Esophagus squamous epithelium (tissue), 5 donors: ENCODE measurements around the gene KDM4C. TPM values are rescaled to one million over a fixed set of nuclear protein-coding genes. Genes with fewer than 3 reads are reported as not detected.
"Not testable (repeated sequence)": the region's sequence is repeated elsewhere in the genome, so short reads cannot be mapped to it uniquely, and the experiment has no call there.

Experiments
- DNase-seq: peaks from one replicate; lab custom pipeline; 2025; lab: John Stamatoyannopoulos, UW
- H3K27ac ChIP-seq, 4 donors: fragments of 200-600 bp; sonication (generic); one replicate each; pipeline ENCODE4 v1.5.1; 2016 to 2019; ENCODE audit warnings: mild to moderate bottlenecking in 1 of 4
- H3K27me3 ChIP-seq, 4 donors: fragments of 200-600 bp; sonication (generic); 1 replicate in 3 of 4; 2 replicates in 1 of 4; pipeline versions ENCODE4 v1.5.1 to v1.6.0; 2017 to 2021; ENCODE audit warnings: antibody characterized with exemption in 1 of 4
- H3K36me3 ChIP-seq, 3 donors: fragments of 200-600 bp; sonication (generic); one replicate each; pipeline ENCODE4 v1.5.1; 2016 to 2019
- H3K4me1 ChIP-seq, 3 donors: fragments of 200-600 bp; sonication (generic); one replicate each; pipeline ENCODE4 v1.5.1; 2017 to 2019
- H3K4me3 ChIP-seq, 4 donors: fragments of 200-600 bp; sonication (generic); 1 replicate in 3 of 4; 2 replicates in 1 of 4; pipeline ENCODE4 v1.5.1; 2016 to 2019; ENCODE audit warnings: mild to moderate bottlenecking in 2 of 4, moderate library complexity in 1 of 4
- H3K9me3 ChIP-seq, 3 donors: fragments of 200-600 bp; sonication (generic); one replicate each; pipeline ENCODE4 v1.5.1; 2016 to 2019
- CTCF ChIP-seq, 6 experiments: fragments of 450-650 bp in 4 of 6; fragments of 200-600 bp in 2 of 6; sonication (generic) in 2 of 6; IDR thresholded peaks; one replicate each; pipeline ENCODE4 v1.5.1; 2016 to 2019; ENCODE audit warnings: antibody characterized with exemption in 6 of 6, mild to moderate bottlenecking in 4 of 6, moderate library complexity in 4 of 6
- POLR2A ChIP-seq, 4 donors: fragments of 450-650 bp; IDR thresholded peaks; one replicate each; pipeline ENCODE4 v1.6.1; 2017; ENCODE audit warnings: antibody characterized with exemption in 4 of 4, mild to moderate bottlenecking in 4 of 4, moderate library complexity in 3 of 4
- WGBS, 2 donors: methylation state at CpG; one replicate each; pipeline ENCODE4 v1.1.5; 2018; 5-methylcytosine and 5-hydroxymethylcytosine counted together
- intact Hi-C: fragments of 100-400 bp; cut with DNase I; formaldehyde crosslinking; loops from one replicate; pipeline ENCODE4 v1.15.0; 2022
- total RNA-seq, 4 donors: library from RNA; depleted of rRNA; stranded (reverse); fragments of >200 nt; gene quantifications; one replicate each; pipeline ENCODE4 v1.1.0, GENCODE V29; 2016
- donor health status: DM: yes; HTN: yes; CAD: no.

Gene KDM4C
- total RNA-seq, 4 donors from 2014 or later: 12.5 to 43.9 (median 22.9) TPM

GRCh38 chr9:6802926-6803325 is 45.2 kb downstream of the KDM4C start:
- intact Hi-C loops: no loop called here
- H3K4me3 ChIP-seq: no peak overlapping the region
- H3K9me3 ChIP-seq: no peaks in the 10 kb centered on the region
- no peaks in the 10 kb centered on the region for H3K27me3 ChIP-seq
- no peak for TF ChIP-seq POLR2A (IDR thresholded peaks at IDR 0.05)
- no peaks in the 10 kb centered on the region for H3K4me1 ChIP-seq
- peaks cover 0 to 21% (median 0%) of the 10 kb centered on the region in 3 donors for H3K36me3 ChIP-seq
- 86 to 92% methylated on average over 4 of the region's 4 CpGs for WGBS, 2 donors
- no peak overlapping the region for H3K27ac ChIP-seq
- no peak for DNase-seq

- no peaks in the 10 kb centered on the region for H3K4me1 ChIP-seq
- intact Hi-C loops: no loop called here
- H3K4me3 ChIP-seq: no peak overlapping the region
- 67% methylated on average over 1 of the region's 1 CpG for WGBS, 2 donors
- H3K36me3 ChIP-seq: peaks cover 0 to 22% (median 0%) of the 10 kb centered on the region in 3 donors
- no peak for TF ChIP-seq POLR2A (IDR thresholded peaks at IDR 0.05)
- TF ChIP-seq CTCF (IDR thresholded peaks at IDR 0.05): no peak
- H3K9me3 ChIP-seq: no peaks in the 10 kb centered on the region
- H3K27ac ChIP-seq: no peak overlapping the region
- no peaks in the 10 kb centered on the region for H3K27me3 ChIP-seq
- DNase-seq: no peak
These were observed 47.8 kb downstream of the KDM4C start for GRCh38 chr9:6805532-6805931.

- H3K4me3 ChIP-seq, H3K27me3 ChIP-seq, H3K9me3 ChIP-seq, H3K4me1 ChIP-seq, DNase-seq, H3K27ac ChIP-seq, intact Hi-C loops: not testable (repeated sequence)
- peaks cover 0 to 22% (median 0%) of the 10 kb centered on the region in 3 donors for H3K36me3 ChIP-seq
- 90 to 99% methylated on average over 5 to 6 of the region's 6 CpGs for WGBS, 2 donors
These were observed 48.5 kb downstream of the KDM4C start for GRCh38 chr9:6806318-6806717.

- WGBS, 2 donors: no CpG with 5 or more reads among the region's 30 CpGs
- DNase-seq, H3K27ac ChIP-seq, H3K9me3 ChIP-seq, intact Hi-C loops, H3K4me3 ChIP-seq, H3K4me1 ChIP-seq, H3K27me3 ChIP-seq: not testable (repeated sequence)
- peaks cover 0 to 22% (median 0%) of the 10 kb centered on the region in 3 donors for H3K36me3 ChIP-seq
These were observed 49.9 kb downstream of the KDM4C start for GRCh38 chr9:6807669-6808068.

GRCh38 chr9:6811436-6811835 is 53.7 kb downstream of the KDM4C start:
- DNase-seq: no peak
- Histone ChIP-seq H3K9me3 (no peaks in the 10 kb centered on the region), H3K4me1 (no peaks in the 10 kb centered on the region), H3K36me3 (peaks cover 0 to 33% (median 6%) of the 10 kb centered on the region in 3 donors), H3K27me3 (no peaks in the 10 kb centered on the region), H3K4me3 (no peak overlapping the region), H3K27ac (no peak overlapping the region)
- 76 to 83% methylated on average over 4 of the region's 4 CpGs for WGBS, 2 donors
- intact Hi-C loops: no loop called here
- no peak for TF ChIP-seq POLR2A (IDR thresholded peaks at IDR 0.05)
- TF ChIP-seq CTCF (IDR thresholded peaks at IDR 0.05): no peak

GRCh38 chr9:6816581-6816980 is 58.8 kb downstream of the KDM4C start:
- Histone ChIP-seq H3K4me1 (no peaks in the 10 kb centered on the region), H3K27ac (no peak overlapping the region), H3K36me3 (peaks cover 0 to 24% (median 10%) of the 10 kb centered on the region in 3 donors), H3K27me3 (no peaks in the 10 kb centered on the region), H3K4me3 (no peak overlapping the region), H3K9me3 (no peaks in the 10 kb centered on the region)
- TF ChIP-seq POLR2A (IDR thresholded peaks at IDR 0.05) (no peak), CTCF (IDR thresholded peaks at IDR 0.05) (no peak)
- 72 to 84% methylated on average over 3 of the region's 3 CpGs for WGBS, 2 donors
- DNase-seq: no peak
- intact Hi-C loops: no loop called here
